ENCODE measurements around the gene TMCO4.

GRCh38 chr1:19794583-19794982, 5.1 kb downstream of the TMCO4 start:
- TF ChIP-seq POLR2A (IDR thresholded peaks at IDR 0.05; ENCODE audit: low read length) (no peak), GATA1 (IDR thresholded peaks at IDR 0.05; ENCODE audit: low read depth, low read length) (no peak)

All from erythroblast (primary cell).